ENCODE data around the gene CSRNP2.

- TF ChIP-seq CTCF (IDR thresholded peaks at IDR 0.05) = no peak
- no peak for TF ChIP-seq POLR2A (IDR thresholded peaks at IDR 0.05)
Measured at GRCh38 chr12:51118706-51119105, 35.3 kb upstream of the CSRNP2 start.

All from thyroid gland (tissue), 4 donors.